GM13977 (cell line): ENCODE data around the gene CATSPER1.

ENCODE experiments used
- DNase-seq: peaks from one replicate; pipeline ENCODE4 v3.0.0; 2012; ENCODE audit warnings: low spot score
- in situ Hi-C: fragments of 300-500 bp; cut with MboI; formaldehyde crosslinking; loops from one replicate; pipeline ENCODE4 v1.12.0; 2022; ENCODE audit warnings: low sequenced_read_pairs, low pct_unique_long_range_greater_than_20kb, mixed read lengths, inconsistent platforms; ENCODE audit not compliant: unreplicated experiment
- TF ChIP-seq, protein P1 (sequence below): IDR thresholded peaks from 2 replicates; pipeline ENCODE4 v1.5.1; 2012; ENCODE audit warnings: mild to moderate bottlenecking, control low read depth; ENCODE audit not compliant: insufficient read depth; ENCODE audit errors: extremely low read depth, missing control alignments

Gene CATSPER1

DNA sequence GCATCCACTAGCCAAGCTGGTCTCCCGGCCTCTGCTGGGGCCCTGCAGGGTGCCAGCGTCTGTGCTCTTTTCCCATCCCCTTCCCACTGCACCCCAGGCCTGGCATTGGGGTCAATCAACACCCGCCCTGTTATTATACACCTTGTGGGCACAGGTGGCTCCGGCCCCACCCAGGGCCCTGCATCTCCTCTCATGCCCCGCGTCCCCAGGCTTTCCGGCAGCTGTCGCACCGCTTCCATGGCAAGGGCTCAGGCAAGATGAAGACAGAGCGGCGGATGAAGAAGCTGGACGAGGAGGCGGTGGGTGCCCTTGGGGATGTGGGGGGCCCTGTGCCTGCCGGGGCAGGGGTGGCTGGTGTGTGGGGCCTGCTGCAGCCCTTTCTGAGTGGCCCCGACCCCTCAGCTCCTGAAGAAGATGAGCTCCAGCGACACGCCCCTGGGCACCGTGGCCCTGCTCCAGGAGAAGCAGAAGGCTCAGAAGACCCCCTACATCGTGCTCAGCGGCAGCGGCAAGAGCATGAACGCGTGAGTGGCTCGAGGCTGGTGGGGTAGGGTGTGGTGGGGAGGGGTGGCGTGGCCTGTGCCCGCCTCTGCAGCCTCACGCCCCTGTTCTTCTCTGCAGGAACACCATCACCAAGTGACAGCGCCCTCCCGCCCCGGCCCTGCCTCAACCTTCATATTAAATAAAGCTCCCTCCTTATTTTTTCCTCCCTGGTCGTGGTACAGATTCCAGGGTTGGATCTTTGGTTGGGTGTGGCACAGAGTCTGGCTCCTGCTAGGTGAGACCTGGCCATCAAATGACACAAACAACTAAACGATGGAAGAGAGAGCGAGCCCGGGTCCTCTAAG, 47.7 kb downstream of the CATSPER1 start:
- TF ChIP-seq, protein P1, sequence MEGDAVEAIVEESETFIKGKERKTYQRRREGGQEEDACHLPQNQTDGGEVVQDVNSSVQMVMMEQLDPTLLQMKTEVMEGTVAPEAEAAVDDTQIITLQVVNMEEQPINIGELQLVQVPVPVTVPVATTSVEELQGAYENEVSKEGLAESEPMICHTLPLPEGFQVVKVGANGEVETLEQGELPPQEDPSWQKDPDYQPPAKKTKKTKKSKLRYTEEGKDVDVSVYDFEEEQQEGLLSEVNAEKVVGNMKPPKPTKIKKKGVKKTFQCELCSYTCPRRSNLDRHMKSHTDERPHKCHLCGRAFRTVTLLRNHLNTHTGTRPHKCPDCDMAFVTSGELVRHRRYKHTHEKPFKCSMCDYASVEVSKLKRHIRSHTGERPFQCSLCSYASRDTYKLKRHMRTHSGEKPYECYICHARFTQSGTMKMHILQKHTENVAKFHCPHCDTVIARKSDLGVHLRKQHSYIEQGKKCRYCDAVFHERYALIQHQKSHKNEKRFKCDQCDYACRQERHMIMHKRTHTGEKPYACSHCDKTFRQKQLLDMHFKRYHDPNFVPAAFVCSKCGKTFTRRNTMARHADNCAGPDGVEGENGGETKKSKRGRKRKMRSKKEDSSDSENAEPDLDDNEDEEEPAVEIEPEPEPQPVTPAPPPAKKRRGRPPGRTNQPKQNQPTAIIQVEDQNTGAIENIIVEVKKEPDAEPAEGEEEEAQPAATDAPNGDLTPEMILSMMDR: no peak
- DNase-seq: no peak
- in situ Hi-C loops: no loop called here

DNA sequence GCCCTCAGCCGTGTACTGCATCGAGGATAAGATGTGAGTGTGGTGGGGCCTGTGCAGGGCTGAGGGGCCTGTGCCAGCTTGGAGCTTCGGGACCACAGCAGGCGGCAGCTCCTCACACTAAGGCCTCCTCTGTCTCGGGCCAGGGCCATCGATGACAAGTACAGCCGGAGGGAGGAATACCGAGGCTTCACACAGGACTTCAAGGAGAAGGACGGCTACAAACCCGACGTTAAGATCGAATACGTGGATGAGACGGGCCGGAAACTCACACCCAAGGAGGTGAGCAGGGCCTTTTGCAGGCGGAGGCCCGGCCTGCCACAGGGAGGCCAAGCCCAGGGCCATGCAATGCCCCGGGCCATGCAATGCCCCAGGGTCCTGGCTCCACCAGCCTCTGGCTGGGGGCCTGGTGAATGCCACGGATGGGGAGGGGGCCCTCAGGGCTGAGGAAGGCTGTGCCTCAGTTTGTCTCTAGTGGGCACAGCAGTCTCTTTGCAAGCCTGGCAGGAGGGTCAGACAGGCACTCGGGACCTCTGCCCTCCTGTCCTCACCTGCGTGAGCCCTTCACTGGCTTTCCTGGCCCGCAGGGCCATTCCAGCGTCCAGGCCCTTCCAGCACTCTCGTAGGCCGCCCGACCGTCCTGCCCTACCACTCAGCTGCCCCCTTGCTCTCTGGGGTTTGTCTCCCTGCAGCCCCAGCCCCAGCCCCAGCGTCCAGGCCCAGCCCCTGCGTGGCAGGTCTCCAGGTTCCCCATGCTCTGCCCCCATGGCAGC, 48.5 kb downstream of the CATSPER1 start:
- no peak for DNase-seq
- in situ Hi-C loops: no loop called here
- TF ChIP-seq, protein P1: no peak

DNA sequence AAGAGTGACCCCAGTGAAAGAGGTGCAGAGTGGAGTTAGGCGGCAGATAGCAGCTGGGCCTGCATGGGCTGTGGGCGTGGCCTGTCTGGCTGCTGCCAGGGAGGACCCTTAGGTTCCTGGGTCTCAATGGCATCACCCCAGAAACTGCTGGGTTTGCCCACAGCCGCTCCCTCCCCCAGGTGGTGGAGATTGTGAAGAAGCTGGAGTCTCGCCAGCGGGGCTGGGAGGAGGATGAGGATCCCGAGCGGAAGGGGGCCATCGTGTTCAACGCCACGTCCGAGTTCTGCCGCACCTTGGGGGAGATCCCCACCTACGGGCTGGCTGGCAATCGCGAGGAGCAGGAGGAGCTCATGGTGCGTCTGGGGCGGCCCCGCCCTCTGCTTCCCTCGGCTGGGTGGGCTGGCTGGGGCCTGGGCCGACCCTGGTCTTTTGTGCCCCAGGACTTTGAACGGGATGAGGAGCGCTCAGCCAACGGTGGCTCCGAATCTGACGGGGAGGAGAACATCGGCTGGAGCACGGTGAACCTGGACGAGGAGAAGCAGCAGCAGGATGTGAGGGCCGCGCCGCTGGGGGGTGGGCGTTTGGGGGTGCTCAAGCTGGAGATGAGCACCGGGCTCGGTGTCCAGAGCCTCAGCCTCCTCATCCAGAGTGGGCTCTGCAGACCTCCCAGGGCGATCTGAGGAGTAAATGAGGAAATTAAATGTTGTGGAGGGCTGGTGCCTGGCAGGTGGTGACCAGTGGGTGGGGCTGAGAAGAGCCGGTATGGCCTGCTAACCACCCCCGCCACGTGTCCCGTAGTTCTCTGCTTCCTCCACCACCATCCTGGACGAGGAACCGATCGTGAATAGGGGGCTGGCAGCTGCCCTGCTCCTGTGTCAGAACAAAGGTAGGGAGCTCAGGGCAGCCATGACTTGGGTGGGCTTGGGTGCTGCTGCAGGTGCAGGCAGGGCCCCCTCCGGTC, 49.8 kb downstream of the CATSPER1 start:
- no peak for DNase-seq
- in situ Hi-C loops: no loop called here
- TF ChIP-seq, protein P1: no peak

DNA sequence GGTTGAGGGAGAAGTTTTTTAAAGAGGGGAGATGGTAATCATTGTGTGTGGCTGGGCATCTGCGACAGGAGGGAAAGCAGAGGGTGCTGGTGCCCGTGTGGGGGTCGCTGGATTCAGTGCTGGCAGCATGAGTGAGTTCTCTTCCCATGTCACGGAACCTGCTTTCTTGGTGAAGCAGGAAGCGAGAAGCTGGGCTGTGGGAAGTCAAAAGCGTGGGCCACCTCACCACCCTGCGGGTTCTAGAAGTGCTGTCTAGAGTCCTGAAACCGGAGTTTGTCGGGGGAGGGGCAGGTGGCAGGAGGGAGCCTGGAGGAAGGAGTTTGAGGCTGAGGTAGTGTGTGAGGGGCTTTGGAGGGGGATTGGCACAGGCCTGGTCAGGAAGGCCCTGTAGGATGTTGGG, 50.5 kb downstream of the CATSPER1 start:
- TF ChIP-seq, protein P1: no peak
- in situ Hi-C loops: no loop called here
- DNase-seq: no peak

DNA sequence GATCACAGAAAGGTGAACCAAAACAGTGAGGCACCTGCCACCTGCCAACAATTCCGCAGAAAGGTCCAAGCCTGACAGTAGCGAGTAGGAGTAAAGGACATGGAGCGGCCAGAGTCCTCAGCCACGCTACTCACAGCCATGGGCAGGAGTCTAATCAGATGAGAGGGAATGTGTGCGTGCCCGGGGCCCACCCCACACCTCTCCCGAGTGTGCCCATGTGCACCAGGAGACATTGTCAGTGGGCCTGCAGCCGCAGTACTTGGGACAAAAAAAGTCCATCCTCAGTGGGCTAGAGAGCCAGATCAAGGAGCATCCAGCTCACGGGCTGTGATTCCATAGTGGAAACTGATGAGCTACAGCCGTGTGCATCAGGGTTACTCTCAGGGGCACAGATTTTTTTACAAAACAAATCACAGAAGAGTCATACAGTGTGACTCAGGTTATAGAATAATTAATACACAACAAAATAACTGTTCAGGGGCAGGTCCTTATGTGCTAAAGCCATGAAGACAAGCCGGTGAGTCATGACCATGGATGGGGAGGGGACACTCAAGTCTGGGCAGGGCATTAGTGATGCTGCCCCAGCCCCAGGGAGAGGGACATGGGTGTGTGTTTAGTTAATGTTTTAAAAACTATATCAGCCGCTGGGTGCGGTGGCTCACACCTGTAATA, 52.7 kb downstream of the CATSPER1 start:
- in situ Hi-C loops: no loop called here
- DNase-seq: no peak
- TF ChIP-seq, protein P1: no peak
